HepG2 (cell line): ENCODE measurements around the gene KANTR. TPM values are rescaled to one million over a fixed set of nuclear protein-coding genes. Genes with fewer than 3 reads are reported as not detected.

Experiments used
- ATM ChIP-seq: fragments of 450-650 bp; IDR thresholded peaks from 2 replicates; pipeline ENCODE4 v1.7.1; 2017; ENCODE audit warnings: mild to moderate bottlenecking, borderline replicate concordance
- CC2D1A ChIP-seq: sonication (generic); formaldehyde crosslinking; IDR thresholded peaks from 2 replicates; pipeline ENCODE4 v1.8.1; 2023; ENCODE audit warnings: mild to moderate bottlenecking, missing genetic modification reagents
- CHD2 ChIP-seq: IDR thresholded peaks from 2 replicates; pipeline ENCODE4 v1.6.1; 2011; ENCODE audit warnings: low read depth, low read length, improper control_type of control experiment
- ETV5 ChIP-seq: IDR thresholded peaks from 2 replicates; pipeline ENCODE4 v1.6.1; 2018; ENCODE audit warnings: missing biosample characterization, missing genetic modification reagents, inconsistent platforms, borderline replicate concordance
- FIP1L1 ChIP-seq: fragments of 200-400 bp; formaldehyde crosslinking; IDR thresholded peaks from 2 replicates; pipeline ENCODE4 v1.6.1; 2018; ENCODE audit warnings: low read depth, mild to moderate bottlenecking, low read length, moderate library complexity, borderline replicate concordance; ENCODE audit not compliant: insufficient read depth
- KDM1A ChIP-seq: IDR thresholded peaks from 2 replicates; pipeline ENCODE4 v1.6.1; 2016; ENCODE audit warnings: missing compliant biosample characterization
- KDM4B ChIP-seq: sonication (generic); formaldehyde crosslinking; IDR thresholded peaks from 2 replicates; pipeline ENCODE4 v1.4.0; 2020; ENCODE audit warnings: missing genetic modification reagents
- KLF16 ChIP-seq, 2 experiments: sonication (generic) in 1 of 2; formaldehyde crosslinking in 1 of 2; IDR thresholded peaks; 2 replicates each; pipeline versions ENCODE4 v1.6.1 to v1.8.0; 2016 to 2023; ENCODE audit warnings: missing genetic modification reagents in 2 of 2, missing compliant biosample characterization in 1 of 2
- KMT2B ChIP-seq: IDR thresholded peaks from 2 replicates; pipeline ENCODE4 v1.6.1; 2016; ENCODE audit warnings: missing genetic modification reagents, missing compliant biosample characterization
- MATR3 ChIP-seq: sonication (generic); formaldehyde crosslinking; IDR thresholded peaks from 2 replicates; pipeline ENCODE4 v1.4.0; 2020; ENCODE audit warnings: missing genetic modification reagents
- MYC ChIP-seq: sonication (generic); formaldehyde crosslinking; IDR thresholded peaks from 2 replicates; pipeline ENCODE4 v1.9.0; 2021; ENCODE audit warnings: missing genetic modification reagents, borderline replicate concordance
- REPIN1 ChIP-seq: sonication (generic); formaldehyde crosslinking; IDR thresholded peaks from 2 replicates; pipeline ENCODE4 v1.8.0; 2022; ENCODE audit warnings: missing genetic modification reagents, low read depth, mild to moderate bottlenecking, borderline replicate concordance
- SMAD3 ChIP-seq: sonication (generic); formaldehyde crosslinking; IDR thresholded peaks from 2 replicates; pipeline ENCODE4 v1.4.0; 2020; ENCODE audit warnings: missing genetic modification reagents
- SMAD9 ChIP-seq: sonication (generic); formaldehyde crosslinking; IDR thresholded peaks from 2 replicates; pipeline ENCODE4 v1.5.1; 2020; ENCODE audit warnings: mild to moderate bottlenecking, missing genetic modification reagents
- SP4 ChIP-seq: sonication (generic); formaldehyde crosslinking; IDR thresholded peaks from 2 replicates; pipeline ENCODE4 v1.8.1; 2023; ENCODE audit warnings: mild to moderate bottlenecking, missing genetic modification reagents
- TBX3 ChIP-seq: fragments of 450-650 bp; IDR thresholded peaks from 2 replicates; pipeline ENCODE4 v1.6.1; 2017; ENCODE audit warnings: antibody characterized with exemption, mild to moderate bottlenecking, inconsistent platforms, borderline replicate concordance
- U2AF2 ChIP-seq: fragments of 200-400 bp; formaldehyde crosslinking; IDR thresholded peaks from 2 replicates; pipeline ENCODE4 v1.6.1; 2017; ENCODE audit warnings: low read depth, mild to moderate bottlenecking, low read length
- XBP1 ChIP-seq: sonication (generic); formaldehyde crosslinking; IDR thresholded peaks from 2 replicates; pipeline ENCODE4 v1.5.0; 2020; ENCODE audit warnings: missing genetic modification reagents
- YY1 ChIP-seq: IDR thresholded peaks from 2 replicates; pipeline ENCODE4 v1.6.1; 2011; ENCODE audit warnings: low read length, low read depth, moderate library complexity, mild to moderate bottlenecking; ENCODE audit not compliant: insufficient read depth, insufficient replicate concordance
- ZBTB7A ChIP-seq: sonication (generic); formaldehyde crosslinking; IDR thresholded peaks from 2 replicates; pipeline ENCODE4 v1.8.0; 2022; ENCODE audit warnings: mild to moderate bottlenecking, missing genetic modification reagents
- ZFP1 ChIP-seq: IDR thresholded peaks from 2 replicates; pipeline ENCODE4 v1.6.1; 2016
- ZFP82 ChIP-seq: sonication (generic); formaldehyde crosslinking; IDR thresholded peaks from 2 replicates; pipeline ENCODE4 v1.5.1; 2020; ENCODE audit warnings: mild to moderate bottlenecking, missing genetic modification reagents, borderline replicate concordance
- ZKSCAN8 ChIP-seq: IDR thresholded peaks from 2 replicates; pipeline ENCODE4 v1.6.1; 2016; ENCODE audit warnings: borderline replicate concordance, missing genetic modification reagents, missing compliant biosample characterization
- ZNF264 ChIP-seq: sonication (generic); formaldehyde crosslinking; IDR thresholded peaks from 2 replicates; pipeline ENCODE4 v1.4.0; 2020; ENCODE audit warnings: missing genetic modification reagents
- ZNF468 ChIP-seq: sonication (generic); formaldehyde crosslinking; IDR thresholded peaks from 2 replicates; pipeline ENCODE4 v1.8.0; 2022; ENCODE audit warnings: mild to moderate bottlenecking, moderate library complexity, missing genetic modification reagents
- ZNF530 ChIP-seq: sonication (generic); formaldehyde crosslinking; IDR thresholded peaks from 2 replicates; pipeline ENCODE4 v1.5.0; 2020; ENCODE audit warnings: low read depth, mild to moderate bottlenecking, missing genetic modification reagents
- ZNF83 ChIP-seq: sonication (generic); formaldehyde crosslinking; IDR thresholded peaks from 2 replicates; pipeline ENCODE4 v1.4.0; 2020; ENCODE audit warnings: missing genetic modification reagents, mild to moderate bottlenecking, borderline replicate concordance
- polyA plus RNA-seq, 8 experiments: library from polyadenylated mRNA; depleted of rRNA in 3 of 8; stranded (reverse) in 7 of 8; unstranded in 1 of 8; fragments of >200 nt; fragmentation: Illumina TruSeq in 4 of 8; extraction: Trizol in 4 of 8; gene quantifications; 2 replicates each; pipeline versions ENCODE4 v1.2.1 to v1.2.3, GENCODE V29; 2011 to 2016; ENCODE audit warnings: low read depth in 4 of 8, missing spikeins in 1 of 8, mixed read lengths in 1 of 8; ENCODE audit not compliant: insufficient read depth in 1 of 8
- total RNA-seq, 5 experiments: library from RNA; depleted of rRNA; stranded (reverse); fragments of >200 nt; fragmentation: Illumina TruSeq; extraction: Trizol; gene quantifications; 2 replicates each; pipeline ENCODE4 v1.2.3, GENCODE V29; 2016; ENCODE audit warnings: low read depth in 1 of 5
- TF ChIP-seq, protein P1 (sequence below): sonication (generic); formaldehyde crosslinking; IDR thresholded peaks from 2 replicates; pipeline ENCODE4 v1.4.0; 2020; ENCODE audit warnings: mild to moderate bottlenecking, low read depth, missing genetic modification reagents
- TF ChIP-seq, protein P2 (sequence below): sonication (generic); formaldehyde crosslinking; IDR thresholded peaks from 2 replicates; pipeline ENCODE4 v1.4.0; 2020; ENCODE audit warnings: mild to moderate bottlenecking, low read depth, missing genetic modification reagents

Gene KANTR
- total and polyA plus RNA-seq, 2 of the 13 experiments (the other 11 are each of a cell fraction or from before 2014, with no cell fraction given) = 4.4 to 9.0 TPM

DNA sequence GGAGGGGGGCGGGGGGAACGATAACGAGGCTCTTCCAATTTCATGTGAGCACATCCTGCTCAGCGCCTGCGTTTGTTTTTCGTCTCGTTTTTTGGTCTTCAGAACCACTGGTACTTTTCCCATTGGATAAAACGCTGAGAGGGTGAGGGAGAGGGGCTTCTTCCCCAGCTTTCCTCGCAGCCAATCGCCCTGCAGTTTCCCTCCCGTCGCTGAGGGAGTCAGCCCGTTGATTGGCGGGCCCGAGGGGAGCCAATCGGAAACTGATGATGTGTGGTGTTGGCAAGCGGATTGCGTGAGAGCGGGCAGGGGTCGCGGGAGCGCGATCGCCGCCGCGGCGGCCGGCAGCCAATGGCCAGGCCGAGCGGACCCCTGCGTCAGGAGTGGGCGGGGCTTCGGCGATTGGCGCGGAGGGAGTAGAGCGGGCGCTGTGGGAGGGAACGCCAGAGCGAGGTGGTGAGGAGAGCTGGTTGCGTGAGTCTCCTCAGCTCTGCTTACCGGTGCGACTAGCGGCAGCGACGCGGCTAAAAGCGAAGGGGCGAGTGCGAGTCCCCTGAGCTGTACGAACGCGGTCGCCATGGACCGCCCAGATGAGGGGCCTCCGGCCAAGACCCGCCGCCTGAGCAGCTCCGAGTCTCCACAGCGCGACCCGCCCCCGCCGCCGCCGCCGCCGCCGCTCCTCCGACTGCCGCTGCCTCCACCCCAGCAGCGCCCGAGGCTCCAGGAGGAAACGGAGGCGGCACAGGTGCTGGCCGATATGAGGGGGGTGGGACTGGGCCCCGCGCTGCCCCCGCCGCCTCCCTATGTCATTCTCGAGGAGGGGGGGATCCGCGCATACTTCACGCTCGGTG is 11.8 kb upstream of the KANTR start, which contains the start of gene TSPYL2 (continued):
- TF ChIP-seq ZKSCAN8 (CRISPR knock-in tag) (no peak), SP4 (CRISPR knock-in tag) (peak; percentile 37; the same call in 1 of the 2 replicates), KMT2B (CRISPR knock-in tag) (no peak), KLF16 (CRISPR knock-in tag; IDR thresholded peaks at IDR 0.05) (no peak), FIP1L1 (no peak), SMAD3 (CRISPR knock-in tag) (no peak), KDM1A (CRISPR knock-in tag) (no peak), U2AF2 (no peak), ZFP1 (no peak), CHD2 (peak; percentile 60; the same call in 1 of the 2 replicates), REPIN1 (CRISPR knock-in tag) (0 out of 2 replicates have a peak, but pooled peaks have one; percentile 56), ZFP82 (CRISPR knock-in tag) (no peak), YY1 (no peak), KDM4B (no peak), SMAD9 (CRISPR knock-in tag) (no peak), ETV5 (no peak), XBP1 (CRISPR knock-in tag) (no peak), TBX3 (no peak), MYC (CRISPR knock-in tag) (peak; percentile 16; the same call in 1 of the 2 replicates), ZBTB7A (no peak), ZNF530 (CRISPR knock-in tag) (no peak), MATR3 (CRISPR knock-in tag) (no peak), ZNF264 (CRISPR knock-in tag) (no peak), ZNF83 (CRISPR knock-in tag) (no peak), CC2D1A (CRISPR knock-in tag) (no peak), ZNF468 (no peak), ATM (no peak)
- TF ChIP-seq, protein P1, sequence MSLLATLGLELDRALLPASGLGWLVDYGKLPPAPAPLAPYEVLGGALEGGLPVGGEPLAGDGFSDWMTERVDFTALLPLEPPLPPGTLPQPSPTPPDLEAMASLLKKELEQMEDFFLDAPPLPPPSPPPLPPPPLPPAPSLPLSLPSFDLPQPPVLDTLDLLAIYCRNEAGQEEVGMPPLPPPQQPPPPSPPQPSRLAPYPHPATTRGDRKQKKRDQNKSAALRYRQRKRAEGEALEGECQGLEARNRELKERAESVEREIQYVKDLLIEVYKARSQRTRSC = no peak
- TF ChIP-seq, protein P2, sequence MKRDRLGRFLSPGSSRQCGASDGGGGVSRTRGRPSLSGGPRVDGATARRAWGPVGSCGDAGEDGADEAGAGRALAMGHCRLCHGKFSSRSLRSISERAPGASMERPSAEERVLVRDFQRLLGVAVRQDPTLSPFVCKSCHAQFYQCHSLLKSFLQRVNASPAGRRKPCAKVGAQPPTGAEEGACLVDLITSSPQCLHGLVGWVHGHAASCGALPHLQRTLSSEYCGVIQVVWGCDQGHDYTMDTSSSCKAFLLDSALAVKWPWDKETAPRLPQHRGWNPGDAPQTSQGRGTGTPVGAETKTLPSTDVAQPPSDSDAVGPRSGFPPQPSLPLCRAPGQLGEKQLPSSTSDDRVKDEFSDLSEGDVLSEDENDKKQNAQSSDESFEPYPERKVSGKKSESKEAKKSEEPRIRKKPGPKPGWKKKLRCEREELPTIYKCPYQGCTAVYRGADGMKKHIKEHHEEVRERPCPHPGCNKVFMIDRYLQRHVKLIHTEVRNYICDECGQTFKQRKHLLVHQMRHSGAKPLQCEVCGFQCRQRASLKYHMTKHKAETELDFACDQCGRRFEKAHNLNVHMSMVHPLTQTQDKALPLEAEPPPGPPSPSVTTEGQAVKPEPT (CRISPR knock-in tag) = no peak
